HL-60 (cell line): ENCODE data around the gene GRAMD1A.

ENCODE experiments used
- CTCF ChIP-seq: IDR thresholded peaks from one replicate; pipeline ENCODE4 v1.5.1; 2011; ENCODE audit warnings: low read length, control low read depth, inconsistent platforms; ENCODE audit not compliant: insufficient read depth
- POLR2AphosphoS5 ChIP-seq: IDR thresholded peaks from 2 replicates; pipeline ENCODE4 v1.6.1; 2012; ENCODE audit warnings: low read depth
- REST ChIP-seq: IDR thresholded peaks from 2 replicates; pipeline ENCODE4 v1.6.1; 2012; ENCODE audit warnings: low read depth; ENCODE audit not compliant: insufficient replicate concordance

- TF ChIP-seq CTCF (no peak), POLR2AphosphoS5 (no peak), REST (no peak)
Measured at GRCh38 chr19:35046461-35046860, 46.3 kb downstream of the GRAMD1A start.
